Measurements from ENCODE around the gene TCP11.

DNA sequence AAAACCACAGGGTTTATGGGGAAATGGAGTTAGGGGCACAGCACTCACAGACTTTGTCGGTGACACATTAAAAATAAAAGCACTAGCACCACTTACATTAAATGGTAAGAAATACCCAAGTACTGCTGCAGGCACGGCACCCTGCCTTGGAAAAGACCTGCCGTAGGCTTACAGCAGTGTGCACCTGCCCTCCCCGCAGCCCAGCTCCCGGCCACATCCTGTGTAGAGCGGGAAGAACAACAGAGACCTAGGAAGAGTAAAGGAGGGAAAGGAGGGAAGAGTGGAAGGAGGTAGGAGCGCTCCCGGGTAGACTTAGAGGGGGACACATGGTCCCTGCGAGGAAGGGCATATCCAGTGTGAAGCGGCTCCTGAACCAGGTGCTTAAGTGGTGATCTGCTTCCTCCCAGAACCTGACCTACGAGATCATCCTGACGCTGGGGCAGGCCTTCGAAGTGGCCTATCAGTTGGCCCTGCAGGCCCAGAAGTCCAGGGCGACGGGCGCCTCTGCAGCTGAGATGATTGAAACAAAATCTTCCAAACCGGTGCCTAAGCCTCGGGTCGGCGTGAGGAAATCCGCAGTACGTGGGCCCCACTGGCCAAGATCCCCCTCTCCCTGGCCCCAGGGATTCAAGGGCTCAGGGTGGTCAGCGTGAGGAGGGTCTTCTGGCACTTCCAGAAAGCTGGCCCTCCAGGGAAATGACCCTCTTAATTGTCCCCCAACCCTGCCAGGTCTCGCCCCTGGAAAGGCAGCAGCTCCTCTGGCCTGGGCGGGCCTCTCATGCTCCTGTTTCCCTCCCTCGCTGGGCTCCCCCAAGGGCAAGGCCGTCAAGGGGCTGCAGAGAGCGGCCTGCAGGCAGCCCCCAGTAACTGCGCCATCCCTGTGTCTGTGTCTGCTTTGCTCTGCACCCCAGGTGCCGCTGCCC lies 55.5 kb downstream of the TCP11 start:
- TF ChIP-seq, protein P1, sequence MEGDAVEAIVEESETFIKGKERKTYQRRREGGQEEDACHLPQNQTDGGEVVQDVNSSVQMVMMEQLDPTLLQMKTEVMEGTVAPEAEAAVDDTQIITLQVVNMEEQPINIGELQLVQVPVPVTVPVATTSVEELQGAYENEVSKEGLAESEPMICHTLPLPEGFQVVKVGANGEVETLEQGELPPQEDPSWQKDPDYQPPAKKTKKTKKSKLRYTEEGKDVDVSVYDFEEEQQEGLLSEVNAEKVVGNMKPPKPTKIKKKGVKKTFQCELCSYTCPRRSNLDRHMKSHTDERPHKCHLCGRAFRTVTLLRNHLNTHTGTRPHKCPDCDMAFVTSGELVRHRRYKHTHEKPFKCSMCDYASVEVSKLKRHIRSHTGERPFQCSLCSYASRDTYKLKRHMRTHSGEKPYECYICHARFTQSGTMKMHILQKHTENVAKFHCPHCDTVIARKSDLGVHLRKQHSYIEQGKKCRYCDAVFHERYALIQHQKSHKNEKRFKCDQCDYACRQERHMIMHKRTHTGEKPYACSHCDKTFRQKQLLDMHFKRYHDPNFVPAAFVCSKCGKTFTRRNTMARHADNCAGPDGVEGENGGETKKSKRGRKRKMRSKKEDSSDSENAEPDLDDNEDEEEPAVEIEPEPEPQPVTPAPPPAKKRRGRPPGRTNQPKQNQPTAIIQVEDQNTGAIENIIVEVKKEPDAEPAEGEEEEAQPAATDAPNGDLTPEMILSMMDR (IDR thresholded peaks at IDR 0.05), result no peak
- no peak for TF ChIP-seq POLR2A (IDR thresholded peaks at IDR 0.05)

All from vagina (tissue), 2 donors.